Stimulated activated memory B cell treated with anti-CD40 and anti-IgM and Interleukin-4, amounts not matched to agents 10 μg/mL and 1 μg/mL and 100 μg/mL, for 72 hours (primary cell): ENCODE data around the gene TAMM41.

ENCODE experiments used
- ATAC-seq: fragments of 150-1000 bp; cut with Tn5 transposase; 2 replicates; pipeline ENCODE4 v1.10.0; 2021
- H3K27ac Mint-ChIP-seq: one replicate; pipeline ENCODE4 v1.8.0; 2022; ENCODE audit warnings: mild to moderate bottlenecking, mixed read lengths
- H3K27me3 Mint-ChIP-seq: one replicate; pipeline ENCODE4 v1.8.0; 2022; ENCODE audit warnings: mixed read lengths
- H3K36me3 Mint-ChIP-seq: one replicate; pipeline ENCODE4 v1.8.0; 2022; ENCODE audit warnings: mixed read lengths
- H3K4me1 Mint-ChIP-seq: one replicate; pipeline ENCODE4 v1.8.0; 2022; ENCODE audit warnings: mixed read lengths
- H3K4me3 Mint-ChIP-seq: one replicate; pipeline ENCODE4 v1.8.0; 2022; ENCODE audit warnings: mild to moderate bottlenecking, moderate library complexity, mixed read lengths
- H3K9me3 Mint-ChIP-seq: one replicate; pipeline ENCODE4 v1.8.0; 2022; ENCODE audit warnings: mixed read lengths

The TAMM41 gene

DNA sequence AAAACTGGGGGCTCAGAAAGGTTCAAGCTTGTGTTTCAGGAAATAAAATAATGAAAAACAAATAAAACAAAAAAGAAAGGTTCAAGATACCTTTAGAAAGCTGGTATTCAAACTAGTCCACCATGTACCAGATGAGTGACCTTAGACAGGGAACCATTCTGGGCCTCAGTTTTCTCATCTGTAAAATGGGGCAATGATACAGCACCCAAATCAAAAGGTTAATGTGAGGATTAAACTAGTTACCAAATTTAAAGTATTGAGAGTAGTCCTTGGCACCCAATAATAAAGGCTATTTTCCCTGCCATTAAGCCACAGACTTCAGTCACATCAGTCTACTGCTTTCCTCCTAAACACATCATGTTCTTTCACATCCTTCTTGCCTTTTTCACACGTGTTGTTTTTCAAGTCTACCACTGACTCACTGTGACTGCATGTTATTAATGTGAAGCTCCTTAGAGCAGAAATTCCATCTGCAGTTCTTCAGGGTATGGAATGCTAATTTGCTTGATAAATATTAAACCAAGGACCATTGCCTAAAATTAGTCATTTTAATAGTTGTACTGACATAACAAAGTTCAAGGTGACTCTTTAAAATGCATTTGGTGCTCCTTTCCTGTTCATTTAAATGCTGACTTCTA is 19.9 kb downstream of the TAMM41 start:
- peak; percentile 47 for ATAC-seq
- Mint-ChIP-seq H3K27me3 (no peaks in the 10 kb centered on the region), H3K27ac (no peak overlapping the region), H3K4me3 (no peak overlapping the region), H3K36me3 (peaks cover 62% of the 10 kb centered on the region), H3K4me1 (no peaks in the 10 kb centered on the region), H3K9me3 (no peaks in the 10 kb centered on the region)

GRCh38 chr3:11825301-11825700 is 21.4 kb downstream of the TAMM41 start:
- H3K27me3 Mint-ChIP-seq = no peaks in the 10 kb centered on the region
- no peak for ATAC-seq
- H3K4me3 Mint-ChIP-seq = no peak overlapping the region
- H3K36me3 Mint-ChIP-seq = peaks cover 67% of the 10 kb centered on the region
- H3K27ac Mint-ChIP-seq = no peak overlapping the region
- no peaks in the 10 kb centered on the region for H3K9me3 Mint-ChIP-seq
- H3K4me1 Mint-ChIP-seq = peaks cover 5% of the 10 kb centered on the region

- H3K27ac Mint-ChIP-seq = peak overlapping the region; percentile 50
- no peak overlapping the region for H3K4me3 Mint-ChIP-seq
- H3K9me3 Mint-ChIP-seq = no peaks in the 10 kb centered on the region
- peaks cover 8% of the 10 kb centered on the region for H3K4me1 Mint-ChIP-seq
- no peaks in the 10 kb centered on the region for H3K27me3 Mint-ChIP-seq
- H3K36me3 Mint-ChIP-seq = peaks cover 60% of the 10 kb centered on the region
- ATAC-seq = peak; percentile 81
These were observed 26.1 kb downstream of the TAMM41 start for GRCh38 chr3:11820531-11821041.

- Mint-ChIP-seq H3K27ac (peak overlapping the region; percentile 7), H3K9me3 (no peaks in the 10 kb centered on the region), H3K4me3 (no peak overlapping the region), H3K36me3 (peaks cover 63% of the 10 kb centered on the region), H3K4me1 (peaks cover 8% of the 10 kb centered on the region), H3K27me3 (no peaks in the 10 kb centered on the region)
- ATAC-seq = no peak
These were observed 27.5 kb downstream of the TAMM41 start for GRCh38 chr3:11819146-11819689.

DNA sequence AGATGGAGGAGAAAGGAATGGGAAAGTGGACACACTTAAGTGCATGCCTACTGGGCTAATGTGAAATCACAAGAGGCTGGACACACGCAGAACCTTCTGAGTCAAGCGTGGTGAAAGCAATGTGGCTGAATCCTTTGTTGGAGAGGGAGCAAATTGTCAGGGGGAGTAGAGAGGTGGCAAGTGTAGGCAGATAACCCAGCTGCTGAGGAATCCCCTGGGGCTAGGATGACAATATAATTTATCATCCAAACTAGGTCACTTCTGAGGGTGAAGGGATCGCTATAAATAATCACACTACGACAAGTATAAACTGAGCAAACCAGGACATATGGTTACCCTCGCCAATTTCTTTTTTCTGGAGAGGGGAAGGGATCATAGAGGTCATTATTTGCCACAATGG is 28.7 kb downstream of the TAMM41 start:
- Mint-ChIP-seq H3K9me3 (no peaks in the 10 kb centered on the region), H3K36me3 (peaks cover 70% of the 10 kb centered on the region), H3K4me1 (peaks cover 8% of the 10 kb centered on the region), H3K27me3 (no peaks in the 10 kb centered on the region), H3K4me3 (no peak overlapping the region), H3K27ac (no peak overlapping the region)
- ATAC-seq = no peak

DNA sequence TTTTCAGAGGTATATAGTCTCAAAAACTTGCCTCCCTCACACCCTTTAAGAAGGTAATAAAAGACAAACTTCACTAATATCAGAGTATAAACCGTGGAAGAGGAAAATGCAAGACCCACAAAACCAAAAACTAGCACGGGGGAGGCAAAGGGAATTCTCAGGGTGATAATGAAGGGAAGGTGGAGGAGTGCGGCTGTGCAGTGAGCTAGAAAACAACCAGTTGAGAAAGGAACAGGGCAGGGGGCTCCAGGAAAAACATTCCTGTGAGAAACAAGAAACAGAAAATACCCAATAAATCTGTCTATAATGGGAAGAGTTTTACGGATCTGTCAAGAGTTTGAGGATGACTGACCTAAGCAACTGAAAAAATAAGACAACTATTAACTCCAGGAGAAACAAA is 31.6 kb downstream of the TAMM41 start:
- H3K9me3 Mint-ChIP-seq = no peaks in the 10 kb centered on the region
- peaks cover 63% of the 10 kb centered on the region for H3K36me3 Mint-ChIP-seq
- no peak overlapping the region for H3K4me3 Mint-ChIP-seq
- H3K4me1 Mint-ChIP-seq = peaks cover under 1% of the 10 kb centered on the region
- no peaks in the 10 kb centered on the region for H3K27me3 Mint-ChIP-seq
- H3K27ac Mint-ChIP-seq = no peak overlapping the region
- ATAC-seq = no peak

GRCh38 chr3:11814663-11815062 is 32.0 kb downstream of the TAMM41 start:
- H3K27me3 Mint-ChIP-seq = no peaks in the 10 kb centered on the region
- no peaks in the 10 kb centered on the region for H3K4me1 Mint-ChIP-seq
- ATAC-seq = no peak
- no peak overlapping the region for H3K4me3 Mint-ChIP-seq
- peaks cover 62% of the 10 kb centered on the region for H3K36me3 Mint-ChIP-seq
- H3K9me3 Mint-ChIP-seq = no peaks in the 10 kb centered on the region
- no peak overlapping the region for H3K27ac Mint-ChIP-seq

GRCh38 chr3:11810276-11810675 is 36.4 kb downstream of the TAMM41 start:
- Mint-ChIP-seq H3K9me3 (no peaks in the 10 kb centered on the region), H3K4me1 (no peaks in the 10 kb centered on the region), H3K36me3 (peaks cover 75% of the 10 kb centered on the region), H3K27me3 (no peaks in the 10 kb centered on the region), H3K4me3 (no peak overlapping the region), H3K27ac (no peak overlapping the region)
- ATAC-seq = no peak

DNA sequence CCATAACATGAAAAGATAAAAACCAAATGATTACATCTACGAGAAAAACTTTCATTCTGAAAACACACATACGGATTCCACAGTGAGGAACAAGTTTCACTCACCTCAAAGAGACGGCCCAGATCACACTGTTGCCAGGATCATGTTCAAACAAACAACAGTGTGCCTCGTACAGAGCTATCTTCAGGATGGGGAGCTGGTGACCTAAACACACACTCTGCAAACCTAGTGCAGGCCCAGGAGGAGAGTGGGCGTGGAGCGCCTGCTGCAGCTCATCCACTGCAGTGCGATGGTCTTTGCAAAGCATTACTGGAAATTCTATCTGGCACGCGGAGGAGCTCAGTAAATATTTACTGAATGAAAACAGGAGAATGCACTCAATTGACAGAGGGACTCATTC is 38.5 kb downstream of the TAMM41 start:
- H3K27me3 Mint-ChIP-seq = no peaks in the 10 kb centered on the region
- H3K4me3 Mint-ChIP-seq = no peak overlapping the region
- no peak for ATAC-seq
- H3K9me3 Mint-ChIP-seq = no peaks in the 10 kb centered on the region
- no peak overlapping the region for H3K27ac Mint-ChIP-seq
- H3K36me3 Mint-ChIP-seq = peaks cover 61% of the 10 kb centered on the region
- no peaks in the 10 kb centered on the region for H3K4me1 Mint-ChIP-seq

- no peaks in the 10 kb centered on the region for H3K9me3 Mint-ChIP-seq
- H3K4me1 Mint-ChIP-seq = no peaks in the 10 kb centered on the region
- no peaks in the 10 kb centered on the region for H3K27me3 Mint-ChIP-seq
- no peak for ATAC-seq
- peaks cover 64% of the 10 kb centered on the region for H3K36me3 Mint-ChIP-seq
- H3K27ac Mint-ChIP-seq = no peak overlapping the region
- H3K4me3 Mint-ChIP-seq = no peak overlapping the region
These were observed 39.0 kb downstream of the TAMM41 start for GRCh38 chr3:11807686-11808085.

- Mint-ChIP-seq H3K36me3 (peaks cover 74% of the 10 kb centered on the region), H3K4me1 (no peaks in the 10 kb centered on the region), H3K9me3 (peaks cover 4% of the 10 kb centered on the region), H3K27ac (no peak overlapping the region), H3K4me3 (no peak overlapping the region), H3K27me3 (no peaks in the 10 kb centered on the region)
- no peak for ATAC-seq
These were observed 41.0 kb downstream of the TAMM41 start for GRCh38 chr3:11805716-11806115.

DNA sequence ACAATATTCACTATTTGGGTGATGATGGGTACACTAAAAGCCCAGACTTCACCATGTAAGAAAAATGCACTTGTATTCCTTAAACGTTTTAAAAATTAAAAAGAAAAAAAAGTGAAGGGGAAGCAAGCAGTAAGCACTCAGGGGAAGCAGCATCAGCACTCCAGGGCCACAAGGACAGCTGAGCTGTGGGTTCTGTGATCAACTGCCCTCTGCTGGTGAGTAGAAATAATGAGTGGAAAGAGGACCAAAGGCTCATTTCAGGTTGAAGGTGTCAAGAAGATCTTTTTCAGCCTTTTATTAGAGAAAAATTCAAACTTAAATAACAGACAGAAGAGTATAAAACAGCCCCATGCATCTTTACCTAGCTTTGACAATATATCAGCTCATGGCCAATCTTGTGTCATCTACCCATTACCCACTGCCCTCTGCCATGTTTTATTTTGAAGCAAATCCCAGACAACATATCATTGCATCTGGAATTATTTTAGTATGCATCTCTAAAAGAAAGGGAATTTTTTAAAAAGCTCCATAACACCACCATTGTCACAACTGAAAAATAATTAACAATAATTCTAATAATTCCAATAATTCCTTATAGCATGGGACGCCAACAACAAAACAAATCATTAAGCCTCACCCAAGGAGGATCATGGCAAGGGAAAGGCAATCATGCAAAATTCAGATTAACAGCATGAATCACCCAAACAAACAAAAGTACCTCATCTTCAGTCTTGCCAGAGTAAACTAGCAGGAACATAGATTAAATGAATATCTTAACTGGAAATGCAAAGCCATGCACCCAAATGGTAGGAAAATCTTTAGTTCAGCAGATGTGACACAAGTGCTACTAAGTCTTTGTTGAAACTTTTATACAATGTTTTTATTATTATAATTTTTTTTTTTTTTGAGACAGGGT is 42.5 kb downstream of the TAMM41 start:
- Mint-ChIP-seq H3K27ac (no peak overlapping the region), H3K27me3 (no peaks in the 10 kb centered on the region), H3K4me1 (no peaks in the 10 kb centered on the region), H3K36me3 (peaks cover 84% of the 10 kb centered on the region), H3K4me3 (no peak overlapping the region), H3K9me3 (peaks cover 12% of the 10 kb centered on the region)
- ATAC-seq = peak; percentile 76

DNA sequence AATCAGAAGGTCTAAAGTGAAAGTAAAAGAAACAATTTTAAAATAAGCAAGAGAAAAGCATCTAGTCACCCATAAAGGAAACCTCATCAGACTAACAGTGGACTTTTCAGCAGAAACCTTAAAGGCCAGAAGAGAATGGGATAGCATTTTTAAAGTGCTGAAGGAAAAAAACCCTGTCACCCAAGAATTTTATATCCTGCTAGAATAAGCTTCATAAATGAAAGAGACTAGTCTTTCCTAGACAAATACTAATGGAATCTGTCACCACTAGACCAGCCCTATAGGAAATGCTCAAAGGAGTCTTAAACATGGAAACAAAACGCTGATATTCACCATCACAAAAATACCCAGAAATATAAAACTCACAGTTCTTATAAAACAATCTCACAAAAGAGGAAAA is 46.9 kb downstream of the TAMM41 start:
- no peak overlapping the region for H3K4me3 Mint-ChIP-seq

GRCh38 chr3:11794927-11795326 is 51.8 kb downstream of the TAMM41 start:
- H3K27ac Mint-ChIP-seq = no peak overlapping the region
- peaks cover 9% of the 10 kb centered on the region for H3K9me3 Mint-ChIP-seq
- no peak overlapping the region for H3K4me3 Mint-ChIP-seq
- peaks cover 86% of the 10 kb centered on the region for H3K36me3 Mint-ChIP-seq
- peaks cover 12% of the 10 kb centered on the region for H3K4me1 Mint-ChIP-seq
- no peak for ATAC-seq
- no peaks in the 10 kb centered on the region for H3K27me3 Mint-ChIP-seq

More for the DNA sequence above, 46.9 kb downstream of the TAMM41 start:
- Mint-ChIP-seq H3K4me1 (peaks cover 12% of the 10 kb centered on the region), H3K36me3 (peaks cover 89% of the 10 kb centered on the region), H3K27ac (no peak overlapping the region), H3K27me3 (no peaks in the 10 kb centered on the region), H3K9me3 (peaks cover 16% of the 10 kb centered on the region)
- no peak for ATAC-seq

DNA sequence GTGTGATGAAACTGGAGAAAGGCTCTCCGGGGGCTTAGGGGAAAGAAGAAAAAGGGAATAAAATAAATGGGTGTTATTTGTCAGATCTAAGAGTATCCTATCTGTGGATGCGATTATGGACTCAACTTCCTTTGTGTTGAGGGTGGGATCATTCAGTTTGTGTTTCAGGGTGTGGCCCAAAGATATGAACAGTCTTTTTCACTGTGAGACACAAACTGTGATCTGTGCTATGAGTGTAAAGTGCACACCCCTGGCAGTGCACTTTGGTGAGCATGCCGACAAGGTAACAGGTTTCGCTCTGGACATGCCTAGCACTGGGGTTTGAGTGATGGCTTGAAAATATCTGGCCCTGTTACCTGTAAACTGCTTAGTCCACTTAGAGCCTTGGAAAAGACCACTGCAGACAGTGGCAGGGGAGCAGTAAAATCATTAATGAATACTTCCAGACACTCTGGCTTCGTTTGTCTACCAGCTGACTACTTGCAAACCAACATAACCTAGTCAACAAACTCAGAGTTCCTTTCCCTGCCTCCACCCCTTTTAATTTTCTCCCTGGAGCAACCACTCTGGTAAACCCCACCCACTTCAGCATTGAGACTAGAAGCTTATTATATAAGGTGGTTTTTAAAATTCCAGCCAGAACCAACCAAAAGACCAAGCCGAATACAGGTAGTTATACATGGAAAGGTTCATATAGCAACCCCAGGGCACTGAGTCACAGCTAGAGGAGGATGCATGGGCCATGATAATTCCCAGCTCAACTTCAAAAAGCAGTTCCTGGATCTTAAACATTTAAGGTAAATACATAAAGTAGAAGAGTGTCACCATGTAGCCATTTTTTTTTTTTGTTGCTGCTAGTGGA is 55.1 kb downstream of the TAMM41 start:
- Mint-ChIP-seq H3K36me3 (peaks cover 85% of the 10 kb centered on the region), H3K4me3 (no peak overlapping the region), H3K27ac (no peak overlapping the region), H3K9me3 (no peaks in the 10 kb centered on the region), H3K27me3 (no peaks in the 10 kb centered on the region), H3K4me1 (peaks cover 4% of the 10 kb centered on the region)
- no peak for ATAC-seq
